ENCODE results near the gene TAS2R60. TPM values are rescaled to one million over a fixed set of nuclear protein-coding genes. Genes with fewer than 3 reads are reported as not detected.

The TAS2R60 gene
- total RNA-seq (not detected in 2 replicates), polyA plus RNA-seq (not detected in 2 replicates), polyA minus RNA-seq (not detected in 2 replicates), Bru-seq, nascent RNA (percentile 23 among the genes with signal in this experiment), BruChase-seq, experiment 1, labeled RNA remaining after a 6-hour chase (not detected), BruChase-seq, experiment 2, labeled RNA remaining after a 2-hour chase (not detected)
- polyA plus RNA-seq (2011; cell fraction: cytosol; rRNA removed): not detected in 2 replicates
- polyA plus RNA-seq (2011; cell fraction: nucleus; rRNA removed): not detected in 2 replicates
- not detected in 2 replicates for polyA plus RNA-seq (2012)
- not detected for polyA minus RNA-seq (2011; cell fraction: cytosol; rRNA and poly(A)+ RNA removed)
- polyA minus RNA-seq (2011; cell fraction: nucleus; rRNA and poly(A)+ RNA removed): 0.48 TPM in 1 of 2 replicates, not detected in the other
- long read RNA-seq: 0 reads

DNA sequence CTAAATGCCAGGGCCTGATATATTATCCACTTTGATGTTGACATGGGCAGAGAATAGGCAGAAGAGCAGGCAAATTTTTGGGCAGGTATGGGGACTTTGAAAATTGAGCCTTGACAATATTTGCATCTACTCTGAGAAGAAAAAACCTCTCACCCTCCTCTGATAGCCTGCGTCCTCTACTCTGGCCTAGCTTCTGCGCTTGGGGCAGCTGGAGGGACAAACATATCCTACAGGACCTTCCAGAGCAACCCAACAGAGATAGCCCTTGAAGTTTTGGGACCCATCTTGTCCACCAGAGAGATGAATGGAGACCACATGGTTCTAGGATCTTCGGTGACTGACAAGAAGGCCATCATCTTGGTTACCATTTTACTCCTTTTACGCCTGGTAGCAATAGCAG lies at the start of gene TAS2R60:
TAS2R60 (plus strand) TSS at position 301 of the 400 bp plus-strand sequence; CDS start at position 301, 0 bp downstream.
- H3K79me2 ChIP-seq (ENCODE audit: control insufficient read depth, insufficient read depth, low read length): no peaks in the 10 kb centered on the region
- no peaks in the 10 kb centered on the region for H4K20me1 ChIP-seq (replicated peaks; ENCODE audit: control insufficient read depth, extremely low read depth, insufficient read depth, low read length)
- no TSS peak for BruUV-seq (replicated peaks)
- no peak within 1 kb of the TSS for H3K4me3 ChIP-seq (replicated peaks in 1 of 3; ENCODE audit: insufficient read depth in 1 of 3, low read depth in 1 of 3, low read length in 3 of 3)
- no peak within 1 kb of the TSS for H2AFZ ChIP-seq (ENCODE audit: low read depth, low read length)
- H3K27me3 ChIP-seq (ENCODE audit: control insufficient read depth in 2 of 2, insufficient read depth in 2 of 2, low read length in 2 of 2): peaks cover 0 to 2% of the 10 kb centered on the region in 2 experiments
- POLR2A ChIA-PET: no interaction called here
- H3K4me2 ChIP-seq (ENCODE audit: insufficient read depth, low read length): no peak within 1 kb of the TSS
- H3K9ac ChIP-seq (replicated peaks; ENCODE audit: extremely low read depth, insufficient read depth, low read length): no peak within 1 kb of the TSS
- dilution Hi-C loops (cut with MboI; ENCODE audit: extremely low pct_ligation_motif_present, low sequenced_read_pairs) (no loop called here), intact Hi-C loops (cut with micrococcal nuclease) (no loop called here)
- H3K4me1 ChIP-seq (ENCODE audit: control insufficient read depth, extremely low read depth, insufficient read depth, low read length): peaks cover 10% of the 10 kb centered on the region
- H3K9me1 ChIP-seq (replicated peaks; ENCODE audit: control insufficient read depth, extremely low read depth, insufficient read depth, low read length): no peaks in the 10 kb centered on the region
- TF ChIP-seq MAX (IDR thresholded peaks at IDR 0.05; ENCODE audit: insufficient read depth, insufficient read length) (no peak), GATA2 (IDR thresholded peaks at IDR 0.05; ENCODE audit: insufficient read depth, insufficient read length, low read depth, low read length) (no peak), EZH2 (IDR thresholded peaks at IDR 0.05; ENCODE audit: borderline replicate concordance, low read depth, low read length, severe bottlenecking) (no peak), POLR2A (IDR thresholded peaks at IDR 0.05; ENCODE audit: low read depth, low read length) (no peak), MYC (IDR thresholded peaks at IDR 0.05; ENCODE audit: low read depth, low read length) (no peak), POLR2AphosphoS5 (IDR thresholded peaks at IDR 0.05; ENCODE audit: insufficient read depth, low read depth, low read length) (no peak), FOS (IDR thresholded peaks at IDR 0.05; ENCODE audit: borderline replicate concordance, insufficient read depth, low read length) (no peak), JUN (IDR thresholded peaks at IDR 0.05; ENCODE audit: borderline replicate concordance, insufficient read depth, insufficient read length, low read depth) (no peak), CTCF (IDR thresholded peaks at IDR 0.05; ENCODE audit: extremely low read depth in 1 of 2, insufficient read depth in 1 of 2, low read depth in 1 of 2, low read length in 2 of 2) (no peak)
- no peaks in the 10 kb centered on the region for H3K36me3 ChIP-seq (ENCODE audit: control insufficient read depth in 2 of 2, extremely low read depth in 1 of 2, insufficient read depth in 2 of 2, low read length in 2 of 2)
- no peak within 1 kb of the TSS for H3K27ac ChIP-seq (ENCODE audit: insufficient read depth, low read depth, low read length)
- FAIRE-seq (no peak), DNase-seq (ENCODE audit: low read depth, low spot score) (no peak)
- no peaks in the 10 kb centered on the region for H3K9me3 ChIP-seq (replicated peaks; ENCODE audit: control insufficient read depth, insufficient read depth, low read length)
- CTCF ChIA-PET: interaction anchor here (0.9 kb wide), 1 partner anchor 29 kb away, joined by 3 read pairs; no protein-coding TSS in a partner anchor
